Upper lobe of left lung (tissue), 6 donors: ENCODE measurements around the gene MARCHF4. TPM values are rescaled to one million over a fixed set of nuclear protein-coding genes. Genes with fewer than 3 reads are reported as not detected.

ENCODE experiments used
- ATAC-seq, 2 donors: fragments of 200-7000 bp; cut with Tn5 transposase; one replicate each; pipeline ENCODE4 v1.9.1; 2022; ENCODE audit warnings: mild to moderate bottlenecking in 2 of 2, moderate library complexity in 2 of 2; ENCODE audit not compliant: low FRiP score in 2 of 2
- DNase-seq, 2 donors: peaks; one replicate each; pipeline ENCODE4 v3.0.0-alpha.2; 2019 to 2020
- H3K27ac ChIP-seq, 4 donors: fragments of 200-600 bp; sonication (generic); one replicate each; pipeline ENCODE4 v1.5.1; 2016 to 2019
- H3K27me3 ChIP-seq, 4 donors: fragments of 200-600 bp; sonication (generic); one replicate each; pipeline ENCODE4 v1.5.1; 2017 to 2019
- H3K36me3 ChIP-seq, 4 donors: fragments of 200-600 bp; sonication (generic); one replicate each; pipeline ENCODE4 v1.5.1; 2016 to 2019
- H3K4me1 ChIP-seq, 4 donors: fragments of 200-600 bp; sonication (generic); one replicate each; pipeline ENCODE4 v1.5.1; 2018 to 2019
- H3K4me3 ChIP-seq, 4 donors: fragments of 200-600 bp; sonication (generic); one replicate each; pipeline ENCODE4 v1.5.1; 2017 to 2019; ENCODE audit warnings: mild to moderate bottlenecking in 2 of 4, moderate library complexity in 1 of 4
- H3K9me3 ChIP-seq, 4 donors: fragments of 200-600 bp; sonication (generic); one replicate each; pipeline ENCODE4 v1.5.1; 2018 to 2019
- CTCF ChIP-seq, 6 experiments: fragments of 450-650 bp in 4 of 6; fragments of 200-600 bp in 2 of 6; sonication (generic) in 2 of 6; IDR thresholded peaks; one replicate each; pipeline ENCODE4 v1.5.1; 2016 to 2019; ENCODE audit warnings: antibody characterized with exemption in 6 of 6
- EP300 ChIP-seq, 4 donors: sonication (generic); formaldehyde crosslinking; IDR thresholded peaks; one replicate each; pipeline ENCODE4 v1.5.1; 2017; ENCODE audit warnings: antibody characterized with exemption in 4 of 4, control low read depth in 2 of 4
- POLR2A ChIP-seq, 4 donors: fragments of 450-650 bp; IDR thresholded peaks; one replicate each; pipeline ENCODE4 v1.5.1; 2016 to 2017; ENCODE audit warnings: antibody characterized with exemption in 4 of 4, mild to moderate bottlenecking in 2 of 4
- POLR2AphosphoS5 ChIP-seq, 2 donors: sonication (generic); formaldehyde crosslinking; IDR thresholded peaks; one replicate each; pipeline ENCODE4 v1.5.1; 2017; ENCODE audit warnings: antibody characterized with exemption in 2 of 2
- WGBS, 2 donors: methylation state at CpG; one replicate each; pipeline ENCODE4 v1.1.5; 2017 to 2018; 5-methylcytosine and 5-hydroxymethylcytosine counted together
- total RNA-seq, 6 donors: library from RNA; depleted of rRNA in 4 of 6; stranded (reverse); fragments of >200 nt in 4 of 6; gene quantifications; one replicate each; pipeline versions ENCODE4 v1.1.0 to v1.2.1, GENCODE V29; 2016 to 2021
- donor health status: DM: no; HTN: no; CAD: no; lungs with moderate emphysema.
- donor health status: DM: no; HTN: yes; CAD: no; lungs with severe emphysema.

Gene MARCHF4
- total RNA-seq, 6 donors from 2014 or later, result 0.06 to 0.10 TPM; not detected in 4

- no peak for DNase-seq
- no peaks in the 10 kb centered on the region for H3K9me3 ChIP-seq
- no peaks in the 10 kb centered on the region for H3K27me3 ChIP-seq
- H3K4me1 ChIP-seq, result no peaks in the 10 kb centered on the region
- no peak overlapping the region for H3K4me3 ChIP-seq
- TF ChIP-seq EP300 (IDR thresholded peaks at IDR 0.05) (no peak), CTCF (IDR thresholded peaks at IDR 0.05) (no peak), POLR2A (IDR thresholded peaks at IDR 0.05) (no peak), POLR2AphosphoS5 (IDR thresholded peaks at IDR 0.05) (no peak)
- 81 to 90% methylated on average over 3 of the region's 3 CpGs for WGBS, 2 donors
- H3K36me3 ChIP-seq, result no peaks in the 10 kb centered on the region
- H3K27ac ChIP-seq, result peak overlapping the region in 1 of 4 donors; percentile 43
- peak; percentile 36 to 49 for ATAC-seq
Measured at GRCh38 chr2:216350214-216350791, 22.0 kb downstream of the MARCHF4 start.

GRCh38 chr2:216349366-216349765 is 22.9 kb downstream of the MARCHF4 start:
- Histone ChIP-seq H3K27me3 (no peaks in the 10 kb centered on the region), H3K9me3 (no peaks in the 10 kb centered on the region), H3K4me3 (no peak overlapping the region), H3K27ac (peak overlapping the region in 1 of 4 donors; percentile 43), H3K4me1 (no peaks in the 10 kb centered on the region), H3K36me3 (no peaks in the 10 kb centered on the region)
- no peak for ATAC-seq
- 52 to 73% methylated on average over 3 of the region's 3 CpGs for WGBS, 2 donors
- DNase-seq, result no peak
- TF ChIP-seq POLR2A (IDR thresholded peaks at IDR 0.05) (no peak), CTCF (IDR thresholded peaks at IDR 0.05) (no peak), EP300 (IDR thresholded peaks at IDR 0.05) (no peak), POLR2AphosphoS5 (IDR thresholded peaks at IDR 0.05) (no peak)

- WGBS, 2 donors, result 45 to 54% methylated on average over 3 of the region's 3 CpGs
- H3K4me3 ChIP-seq, result no peak overlapping the region
- DNase-seq, result no peak
Measured at GRCh38 chr2:216348756-216349308, 23.5 kb downstream of the MARCHF4 start.

GRCh38 chr2:216346781-216347180 is 25.5 kb downstream of the MARCHF4 start:
- no peak for TF ChIP-seq POLR2A (IDR thresholded peaks at IDR 0.05)
- no peak for TF ChIP-seq EP300 (IDR thresholded peaks at IDR 0.05)
- no peak for TF ChIP-seq CTCF (IDR thresholded peaks at IDR 0.05)
- TF ChIP-seq POLR2AphosphoS5 (IDR thresholded peaks at IDR 0.05), result no peak

More at GRCh38 chr2:216348756-216349308, 23.5 kb downstream of the MARCHF4 start:
- no peak for ATAC-seq
- Histone ChIP-seq H3K27me3 (no peaks in the 10 kb centered on the region), H3K4me1 (no peaks in the 10 kb centered on the region), H3K27ac (no peak overlapping the region), H3K36me3 (no peaks in the 10 kb centered on the region), H3K9me3 (no peaks in the 10 kb centered on the region)
- TF ChIP-seq CTCF (IDR thresholded peaks at IDR 0.05) (no peak), POLR2AphosphoS5 (IDR thresholded peaks at IDR 0.05) (no peak), POLR2A (IDR thresholded peaks at IDR 0.05) (no peak), EP300 (IDR thresholded peaks at IDR 0.05) (no peak)

GRCh38 chr2:216345846-216346245 is 26.4 kb downstream of the MARCHF4 start:
- no peaks in the 10 kb centered on the region for H3K36me3 ChIP-seq
- H3K9me3 ChIP-seq, result no peaks in the 10 kb centered on the region
- 58 to 73% methylated on average over 3 of the region's 3 CpGs for WGBS, 2 donors
- no peaks in the 10 kb centered on the region for H3K27me3 ChIP-seq
- DNase-seq, result no peak
- peaks cover 0 to 6% (median under 1%) of the 10 kb centered on the region in 4 donors for H3K4me1 ChIP-seq
- H3K27ac ChIP-seq, result no peak overlapping the region
- TF ChIP-seq POLR2AphosphoS5 (IDR thresholded peaks at IDR 0.05) (no peak), EP300 (IDR thresholded peaks at IDR 0.05) (no peak), POLR2A (IDR thresholded peaks at IDR 0.05) (no peak), CTCF (IDR thresholded peaks at IDR 0.05) (no peak)
- no peak overlapping the region for H3K4me3 ChIP-seq
- no peak for ATAC-seq

More at GRCh38 chr2:216346781-216347180, 25.5 kb downstream of the MARCHF4 start:
- 33 to 39% methylated on average over 3 of the region's 3 CpGs for WGBS, 2 donors
- Histone ChIP-seq H3K27me3 (no peaks in the 10 kb centered on the region), H3K36me3 (no peaks in the 10 kb centered on the region), H3K9me3 (no peaks in the 10 kb centered on the region), H3K4me1 (no peaks in the 10 kb centered on the region), H3K4me3 (no peak overlapping the region), H3K27ac (no peak overlapping the region)
- ATAC-seq, result no peak
- no peak for DNase-seq
